Measurements from ENCODE around the gene SLC35F3. TPM values are rescaled to one million over a fixed set of nuclear protein-coding genes. Genes with fewer than 3 reads are reported as not detected.

The SLC35F3 gene
- total RNA-seq, 2 experiments from 2014 or later: not detected

GRCh38 chr1:234186037-234186688 lies 281.7 kb downstream of the SLC35F3 start:
- Histone ChIP-seq H2AFZ (ENCODE audit: low read length) (no peak overlapping the region), H4K20me1 (ENCODE audit: insufficient read depth, low read length) (no peaks in the 10 kb centered on the region), H3K9me2 (ENCODE audit: insufficient read depth, low read length) (no peaks in the 10 kb centered on the region), H3K27ac (ENCODE audit: low read depth, low read length, poor library complexity, severe bottlenecking) (no peak overlapping the region), H3K79me2 (ENCODE audit: insufficient read depth, low read depth, low read length) (no peaks in the 10 kb centered on the region), H3K36me3 (ENCODE audit: insufficient read depth, low read length) (no peaks in the 10 kb centered on the region), H3K4me2 (ENCODE audit: low read length) (no peak overlapping the region), H3K4me1 (ENCODE audit: insufficient read depth, low read length, poor library complexity, severe bottlenecking) (no peaks in the 10 kb centered on the region), H3K9me3 (ENCODE audit: low read length) (no peaks in the 10 kb centered on the region), H3K4me3 (ENCODE audit: low read depth, low read length, poor library complexity, severe bottlenecking) (no peak overlapping the region)
- ChIA-PET POLR2A (no interaction called here), CTCF (ENCODE audit: unreplicated experiment) (no interaction called here)
- DNase-seq (ENCODE audit: low spot score): no peak
- TF ChIP-seq CTCF (conservative IDR thresholded peaks at IDR 0.05; ENCODE audit: low read length): no peak
- no peak for TF ChIP-seq EZH2phosphoT487 (IDR thresholded peaks at IDR 0.05; ENCODE audit: borderline replicate concordance, low read depth, low read length)
- intact Hi-C loops (cut with micrococcal nuclease; ENCODE audit: unreplicated experiment): no loop called here
- no TSS peak for BruUV-seq (replicated peaks)

GRCh38 chr1:234188454-234188792 lies 283.9 kb downstream of the SLC35F3 start:
- H3K9me3 ChIP-seq (ENCODE audit: low read length): no peaks in the 10 kb centered on the region
- TF ChIP-seq CTCF (conservative IDR thresholded peaks at IDR 0.05; ENCODE audit: low read length) (peak; percentile 75), EZH2phosphoT487 (IDR thresholded peaks at IDR 0.05; ENCODE audit: borderline replicate concordance, low read depth, low read length) (no peak)
- no peak overlapping the region for H3K4me3 ChIP-seq (ENCODE audit: low read depth, low read length, poor library complexity, severe bottlenecking)
- no TSS peak for BruUV-seq (replicated peaks)
- H3K9me2 ChIP-seq (ENCODE audit: insufficient read depth, low read length): no peaks in the 10 kb centered on the region
- ChIA-PET CTCF (ENCODE audit: unreplicated experiment) (interaction anchor here (0.6 kb wide), 1 partner anchor 1492 kb away, joined by 3 read pairs; no protein-coding TSS in a partner anchor), POLR2A (no interaction called here)
- no peaks in the 10 kb centered on the region for H3K79me2 ChIP-seq (ENCODE audit: insufficient read depth, low read depth, low read length)
- H3K36me3 ChIP-seq (ENCODE audit: insufficient read depth, low read length): no peaks in the 10 kb centered on the region
- H3K4me1 ChIP-seq (ENCODE audit: insufficient read depth, low read length, poor library complexity, severe bottlenecking): no peaks in the 10 kb centered on the region
- no peak overlapping the region for H3K4me2 ChIP-seq (ENCODE audit: low read length)
- DNase-seq (ENCODE audit: low spot score): peak; percentile 17
- no peak overlapping the region for H3K27ac ChIP-seq (ENCODE audit: low read depth, low read length, poor library complexity, severe bottlenecking)
- H2AFZ ChIP-seq (ENCODE audit: low read length): no peak overlapping the region
- H4K20me1 ChIP-seq (ENCODE audit: insufficient read depth, low read length): no peaks in the 10 kb centered on the region
- intact Hi-C loops (cut with micrococcal nuclease; ENCODE audit: unreplicated experiment): loop anchor here (2.0 kb wide), 1 partner anchor 74 kb away; no protein-coding TSS in a partner anchor

GRCh38 chr1:234197839-234198238 lies 293.4 kb downstream of the SLC35F3 start:
- TF ChIP-seq EZH2phosphoT487 (IDR thresholded peaks at IDR 0.05; ENCODE audit: borderline replicate concordance, low read depth, low read length): no peak
- no peak for TF ChIP-seq CTCF (conservative IDR thresholded peaks at IDR 0.05; ENCODE audit: low read length)
- BruUV-seq (replicated peaks): no TSS peak
- CTCF ChIA-PET (ENCODE audit: unreplicated experiment): no interaction called here

More at GRCh38 chr1:234197839-234198238, 293.4 kb downstream of the SLC35F3 start:
- intact Hi-C loops (cut with micrococcal nuclease; ENCODE audit: unreplicated experiment): no loop called here
- no peak for DNase-seq (ENCODE audit: low spot score)
- H2AFZ ChIP-seq (ENCODE audit: low read length): no peak overlapping the region
- no peak overlapping the region for H3K4me2 ChIP-seq (ENCODE audit: low read length)
- no peaks in the 10 kb centered on the region for H3K36me3 ChIP-seq (ENCODE audit: insufficient read depth, low read length)
- H3K9me3 ChIP-seq (ENCODE audit: low read length): peaks cover 4% of the 10 kb centered on the region; the same call in 1 of the 2 replicates
- H3K27ac ChIP-seq (ENCODE audit: low read depth, low read length, poor library complexity, severe bottlenecking): no peak overlapping the region
- no peaks in the 10 kb centered on the region for H3K79me2 ChIP-seq (ENCODE audit: insufficient read depth, low read depth, low read length)
- no peak overlapping the region for H3K4me3 ChIP-seq (ENCODE audit: low read depth, low read length, poor library complexity, severe bottlenecking)
- POLR2A ChIA-PET: no interaction called here
- no peaks in the 10 kb centered on the region for H4K20me1 ChIP-seq (ENCODE audit: insufficient read depth, low read length)
- no peaks in the 10 kb centered on the region for H3K9me2 ChIP-seq (ENCODE audit: insufficient read depth, low read length)
- no peaks in the 10 kb centered on the region for H3K4me1 ChIP-seq (ENCODE audit: insufficient read depth, low read length, poor library complexity, severe bottlenecking)
